DMS114 treated with DMSO at 0.1 percent for 48 hours (cell line): Measurements from ENCODE around the gene GJD3.
A peak's percentile ranks its signal among the peaks of the same experiment; 100 is the strongest.
"Not testable (repeated sequence)": the region's sequence is repeated elsewhere in the genome, so short reads cannot be mapped to it uniquely, and the experiment has no call there.

Experiments used
- DNase-seq: peaks from one replicate; lab custom pipeline; 2025; ENCODE audit not compliant: unreplicated experiment; lab: John Stamatoyannopoulos, UW

The GJD3 gene

GRCh38 chr17:40369923-40370322 is 5.4 kb upstream of the GJD3 start:
- no peak for DNase-seq

GRCh38 chr17:40367728-40368127 is 3.2 kb upstream of the GJD3 start:
- DNase-seq: not testable (repeated sequence)

GRCh38 chr17:40366861-40367518 is 2.5 kb upstream of the GJD3 start:
- DNase-seq: no peak

GRCh38 chr17:40366076-40366860 is 1.7 kb upstream of the GJD3 start:
- no peak for DNase-seq

- DNase-seq: no peak
Measured at GRCh38 chr17:40364906-40365305, 369 bp upstream of the GJD3 start.

- no peak for DNase-seq
Measured at GRCh38 chr17:40363111-40363827, 1.3 kb downstream of the GJD3 start.

GRCh38 chr17:40362696-40363110 is 1.8 kb downstream of the GJD3 start:
- peak; percentile 33 for DNase-seq

GRCh38 chr17:40361925-40362695 is 2.4 kb downstream of the GJD3 start:
- DNase-seq: no peak

- DNase-seq: no peak
Measured at GRCh38 chr17:40361063-40361924, 3.2 kb downstream of the GJD3 start.

GRCh38 chr17:40360091-40360490 is 4.4 kb downstream of the GJD3 start:
- no peak for DNase-seq

GRCh38 chr17:40358323-40359038 is 6.1 kb downstream of the GJD3 start:
- DNase-seq: peak; percentile 72

GRCh38 chr17:40356990-40357881 is 7.3 kb downstream of the GJD3 start:
- DNase-seq: no peak

- no peak for DNase-seq
Measured at GRCh38 chr17:40355804-40356758, 8.5 kb downstream of the GJD3 start.

- peak; percentile 31 for DNase-seq
Measured at GRCh38 chr17:40355123-40355803, 9.3 kb downstream of the GJD3 start.

GRCh38 chr17:40354221-40355122 is 10.1 kb downstream of the GJD3 start:
- no peak for DNase-seq
